CD4-positive, alpha-beta T cell treated with Interleukin-4 for 4 hours (primary cell): ENCODE results near the gene CD151.
A peak's percentile ranks its signal among the peaks of the same experiment; 100 is the strongest.

ENCODE experiments used
- DNase-seq: peaks from one replicate; pipeline ENCODE4 v3.0.0-alpha.2; 2020

Gene CD151

GRCh38 chr11:815675-816432 lies 16.9 kb upstream of the CD151 start:
- DNase-seq = no peak

- DNase-seq = no peak
Observed at GRCh38 chr11:816433-816779, 16.3 kb upstream of the CD151 start.

GRCh38 chr11:818396-819128 lies 14.2 kb upstream of the CD151 start, which contains the start of gene PNPLA2:
Gene PNPLA2 (plus strand): TSS chr11:818914. CDS start chr11:819719, 805 bp downstream.
- DNase-seq = no peak

GRCh38 chr11:819129-819931 lies 13.4 kb upstream of the CD151 start:
- DNase-seq = peak; percentile 87

GRCh38 chr11:819943-820649 lies 12.7 kb upstream of the CD151 start:
- peak; percentile 94 for DNase-seq

GRCh38 chr11:820655-821511 lies 11.9 kb upstream of the CD151 start:
- DNase-seq = no peak

GRCh38 chr11:821512-822371 lies 11.0 kb upstream of the CD151 start:
- no peak for DNase-seq

- no peak for DNase-seq
Observed at GRCh38 chr11:823441-824291, 9.1 kb upstream of the CD151 start.

GRCh38 chr11:824292-824880 lies 8.4 kb upstream of the CD151 start:
- no peak for DNase-seq

- DNase-seq = no peak
Observed at GRCh38 chr11:824942-825341, 7.8 kb upstream of the CD151 start.

GRCh38 chr11:825366-826226 lies 7.2 kb upstream of the CD151 start:
- DNase-seq = no peak

GRCh38 chr11:826227-826621 lies 6.5 kb upstream of the CD151 start:
- DNase-seq = no peak

GRCh38 chr11:826836-827145 lies 6.0 kb upstream of the CD151 start:
- DNase-seq = no peak

GRCh38 chr11:827146-827896 lies 5.4 kb upstream of the CD151 start:
- DNase-seq = no peak

GRCh38 chr11:827897-828192 lies 4.9 kb upstream of the CD151 start, which contains the start of gene CRACR2B:
Gene CRACR2B (plus strand): TSS chr11:827919. CDS start chr11:828608, 689 bp downstream.
- DNase-seq = no peak

- no peak for DNase-seq
Observed at GRCh38 chr11:828506-829175, 4.1 kb upstream of the CD151 start.

GRCh38 chr11:829176-829846 lies 3.4 kb upstream of the CD151 start:
- no peak for DNase-seq
